HG02763 (cell line): ENCODE measurements around the gene SORBS2.

Source experiments
- ATAC-seq: cut with Tn5 transposase; IDR thresholded peaks from one replicate; pipeline ENCODE4 v1.9.1; 2021; ENCODE audit warnings: mild to moderate bottlenecking, moderate library complexity; ENCODE audit not compliant: unreplicated experiment

The SORBS2 gene

DNA sequence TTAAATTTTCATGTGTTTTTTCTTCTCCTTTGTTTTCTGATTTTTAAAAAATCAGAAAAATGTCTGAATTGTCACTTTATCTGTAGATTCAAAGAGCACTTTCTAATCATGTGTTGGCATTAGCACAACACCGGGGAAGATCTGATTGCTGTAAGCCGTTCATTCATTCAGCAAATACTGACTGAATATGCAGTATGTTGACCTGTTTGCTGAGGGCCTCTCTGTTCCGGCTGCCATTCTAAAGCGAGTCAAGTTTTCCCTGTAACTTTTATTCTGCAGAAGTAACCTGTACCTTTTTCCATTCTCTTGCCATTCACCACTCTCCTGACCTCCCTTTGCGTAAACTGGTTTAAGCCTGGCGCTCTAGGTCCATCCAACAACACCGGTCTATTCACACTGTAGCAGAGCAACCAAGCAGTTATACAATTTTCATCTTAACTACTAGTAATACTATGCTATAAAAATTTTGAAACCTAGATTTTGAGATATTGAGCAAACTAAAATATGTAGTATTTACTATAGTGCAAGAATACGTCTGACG is 6.7 kb downstream of the SORBS2 start:
- ATAC-seq = no peak

DNA sequence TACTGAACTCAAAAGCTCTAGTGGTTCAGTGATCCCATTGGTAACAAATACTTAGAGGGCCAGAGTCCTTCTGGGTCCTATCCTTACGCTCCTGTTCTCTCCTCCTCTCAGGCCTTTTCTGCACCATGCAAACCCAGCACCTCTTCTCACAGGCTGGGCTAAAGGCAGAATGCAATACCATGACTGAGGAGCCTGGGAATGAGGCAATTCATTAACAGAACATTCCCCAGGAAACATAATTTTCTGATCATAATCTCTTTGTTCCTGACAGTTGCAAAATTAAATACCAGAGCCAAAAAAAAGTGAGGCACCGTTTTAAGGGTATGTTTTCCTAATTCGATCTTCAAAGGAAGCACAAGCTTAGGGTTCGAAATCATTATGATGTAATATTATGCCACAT is 9.0 kb downstream of the SORBS2 start:
- ATAC-seq = no peak

DNA sequence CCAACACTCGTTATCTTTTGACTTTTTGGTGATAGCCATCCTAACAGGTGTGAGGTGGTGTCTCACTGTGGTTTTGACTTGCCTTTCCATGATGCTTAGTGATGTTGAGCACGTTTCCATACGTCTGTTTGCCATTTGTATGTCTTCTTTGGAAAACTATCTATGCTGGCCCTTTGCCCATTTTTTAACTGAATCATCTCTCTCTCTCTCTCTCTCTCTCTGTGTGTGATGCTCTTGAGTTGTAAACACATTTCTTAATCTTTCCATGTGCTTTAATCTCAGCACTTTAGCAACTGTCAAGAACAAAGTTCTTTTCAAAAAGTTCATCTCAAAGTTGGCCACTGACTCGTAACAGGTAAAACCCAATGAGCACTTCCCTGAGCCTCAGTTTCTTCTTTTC is 10.5 kb downstream of the SORBS2 start:
- no peak for ATAC-seq

DNA sequence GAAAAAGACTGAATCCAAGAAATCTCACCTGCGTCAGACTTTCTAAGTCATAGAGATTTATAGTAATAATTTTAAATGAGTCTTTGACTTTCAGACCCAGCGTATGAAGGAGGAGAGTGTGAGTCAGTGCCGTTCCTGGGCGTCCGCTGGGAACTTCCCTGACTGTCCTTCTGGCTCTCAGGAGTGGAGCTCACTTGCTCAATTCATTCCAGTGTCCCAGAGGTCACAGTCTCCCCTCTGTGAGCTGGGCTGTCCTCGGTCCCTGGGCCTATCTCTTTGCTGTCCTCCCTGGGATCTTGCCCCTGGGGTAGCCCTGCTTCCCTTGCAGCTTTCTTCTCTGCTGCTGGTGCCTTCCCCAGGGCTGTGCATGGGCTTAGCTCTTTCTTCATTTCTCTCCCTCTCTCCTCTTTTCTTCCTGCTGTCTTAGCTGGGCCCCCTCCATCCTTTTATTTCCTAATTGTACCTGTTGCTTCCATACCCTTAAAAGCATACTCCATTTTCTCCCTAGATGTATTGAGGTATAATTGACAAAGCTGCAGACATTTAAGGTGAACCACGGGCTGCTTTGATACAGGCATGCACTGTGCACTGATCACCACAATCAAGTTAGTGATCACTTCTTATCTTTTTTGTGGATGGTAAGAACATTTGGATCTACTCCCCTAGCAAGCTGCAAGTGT is 11.6 kb downstream of the SORBS2 start:
- no peak for ATAC-seq

DNA sequence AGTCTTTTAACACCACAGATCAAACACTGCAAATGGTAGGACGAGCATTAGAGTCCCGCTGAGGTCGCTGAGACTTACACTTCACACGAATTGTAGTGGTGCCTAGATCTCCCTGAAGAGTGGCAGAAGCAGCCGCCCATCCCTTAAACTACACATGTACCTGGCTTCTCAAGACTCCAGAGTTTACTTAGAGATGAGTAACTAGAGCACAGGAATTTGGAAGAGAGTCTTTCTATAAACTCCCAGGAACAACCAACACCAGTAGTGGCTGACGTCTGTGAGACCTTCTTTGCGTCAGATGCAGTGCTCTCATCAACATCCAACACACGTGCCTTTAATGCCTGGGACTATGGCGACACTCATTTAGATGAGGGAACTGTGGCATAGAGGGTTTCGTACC is 12.6 kb downstream of the SORBS2 start:
- no peak for ATAC-seq

DNA sequence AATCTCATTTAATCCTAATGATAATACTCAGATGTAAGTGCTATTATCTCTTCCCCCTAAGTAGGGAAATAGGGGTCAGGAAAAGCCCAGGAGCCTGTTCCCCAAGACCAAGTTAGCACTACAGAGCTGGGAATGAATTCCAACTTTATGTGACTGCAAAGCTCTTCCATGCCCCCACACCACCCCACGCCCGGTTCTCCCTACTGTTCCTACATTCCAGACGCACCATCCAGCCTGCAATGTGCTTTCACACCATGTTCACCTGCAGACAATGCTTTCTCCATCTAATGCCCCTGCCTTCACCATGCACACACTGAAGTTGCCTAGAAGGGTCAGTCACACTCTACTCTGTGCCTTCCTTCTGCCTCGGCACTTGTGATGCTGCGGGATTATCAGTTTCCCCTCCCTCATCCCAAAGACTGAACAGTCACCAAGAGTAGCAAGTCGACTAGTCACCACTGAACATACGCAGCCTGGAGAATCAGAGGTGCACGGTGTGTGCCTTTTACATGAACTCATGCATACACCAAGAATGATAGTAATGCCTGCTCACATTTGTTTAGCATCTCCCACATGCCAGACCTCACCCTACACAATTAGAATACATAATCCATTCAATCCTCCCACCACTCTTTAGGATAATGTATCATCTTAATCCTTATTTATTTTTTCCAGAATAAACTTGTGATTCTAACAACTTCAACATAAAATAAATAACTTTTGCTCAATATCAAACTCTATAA is 14.2 kb downstream of the SORBS2 start:
- no peak for ATAC-seq

DNA sequence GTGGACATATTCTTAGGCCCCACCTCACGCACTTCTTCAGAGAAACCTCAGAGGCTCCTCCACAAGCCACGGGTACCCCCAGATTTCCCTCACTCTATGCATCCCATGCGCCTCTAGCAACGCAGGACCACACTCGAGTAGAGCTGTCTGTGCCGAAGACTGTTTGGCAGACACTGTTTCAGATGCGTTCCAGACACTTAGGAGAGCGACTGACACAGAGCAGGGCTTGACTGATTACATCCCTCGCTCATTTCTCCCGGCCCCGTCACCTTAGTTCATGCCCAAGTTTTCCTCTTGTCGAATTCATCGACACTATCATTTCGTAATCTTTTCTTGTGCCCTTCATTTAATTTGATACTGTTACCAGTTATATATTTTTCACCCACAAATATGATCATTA is 15.0 kb downstream of the SORBS2 start:
- no peak for ATAC-seq

DNA sequence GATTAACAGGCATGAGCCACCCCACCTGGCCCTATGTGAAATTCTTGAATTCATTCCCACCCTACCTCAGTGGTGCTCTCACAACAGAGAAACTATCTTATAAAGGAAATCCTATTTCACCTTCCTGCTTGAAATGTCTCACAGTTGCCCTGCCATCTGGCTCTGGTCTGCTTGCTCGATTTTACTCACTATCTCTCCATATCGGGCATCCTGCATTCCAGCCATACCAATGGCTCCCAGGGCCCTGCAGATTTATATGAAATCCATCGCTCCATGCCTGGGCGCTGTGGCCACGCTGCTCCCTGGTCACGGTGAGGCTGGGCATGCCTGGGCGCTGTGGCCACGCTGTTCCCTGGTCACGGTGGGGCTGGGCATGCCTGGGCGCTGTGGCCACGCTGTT is 15.8 kb downstream of the SORBS2 start:
- ATAC-seq = no peak

DNA sequence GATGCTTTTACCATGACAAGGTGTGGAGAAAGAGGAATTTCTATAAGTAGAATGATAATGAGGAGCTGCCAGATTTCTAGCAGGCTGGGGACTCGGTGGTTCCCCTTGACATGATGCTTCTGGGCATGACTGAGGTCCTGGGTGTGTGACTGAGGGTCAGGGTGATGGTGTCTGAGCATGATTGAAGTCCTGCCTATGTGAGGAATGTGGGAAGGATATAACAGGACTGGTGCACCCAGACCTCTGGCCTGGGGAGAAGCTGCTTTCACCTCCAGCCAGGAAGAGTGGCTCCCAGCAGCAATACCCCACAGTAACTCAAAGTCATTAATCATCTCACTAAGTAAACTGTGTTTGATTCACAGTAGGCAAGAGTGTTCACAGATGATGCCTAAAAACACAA is 17.4 kb downstream of the SORBS2 start:
- ATAC-seq = no peak

DNA sequence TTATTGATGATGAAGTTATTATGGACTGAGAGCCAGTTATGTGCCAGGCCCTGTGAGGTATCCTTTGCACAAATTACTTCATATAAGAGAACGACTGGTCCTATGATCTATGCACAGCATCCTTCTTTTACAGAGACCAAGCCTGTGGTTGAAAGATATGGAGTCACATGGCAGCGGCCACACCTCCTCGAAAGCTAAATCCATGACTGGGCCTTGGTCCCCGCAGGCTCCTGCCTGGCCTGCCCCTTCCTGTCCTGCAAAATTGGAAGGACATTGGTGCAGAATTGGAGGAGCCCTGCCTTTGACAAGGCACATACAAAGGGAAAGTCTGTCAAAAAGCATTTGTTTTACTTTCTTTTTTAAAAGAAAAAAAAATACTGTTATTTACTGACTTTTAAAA is 18.3 kb downstream of the SORBS2 start:
- ATAC-seq = no peak

DNA sequence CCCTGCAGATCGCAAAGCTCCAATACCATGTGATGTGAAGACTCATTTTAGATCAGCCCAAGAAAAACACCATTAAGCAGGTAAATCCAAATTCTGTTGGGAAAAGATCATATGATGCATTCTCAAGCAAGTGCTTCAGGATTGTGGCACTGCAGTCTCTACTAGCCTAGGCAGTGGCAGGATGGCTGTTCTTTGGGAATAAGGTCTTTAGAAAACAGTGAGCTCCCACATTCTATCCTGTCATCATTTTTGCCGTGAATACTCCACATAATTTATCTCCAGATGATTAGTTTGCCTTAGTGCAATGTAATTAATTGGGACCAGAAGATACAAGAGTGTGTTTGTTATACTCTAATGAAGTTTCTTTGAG is 18.9 kb downstream of the SORBS2 start:
- no peak for ATAC-seq

DNA sequence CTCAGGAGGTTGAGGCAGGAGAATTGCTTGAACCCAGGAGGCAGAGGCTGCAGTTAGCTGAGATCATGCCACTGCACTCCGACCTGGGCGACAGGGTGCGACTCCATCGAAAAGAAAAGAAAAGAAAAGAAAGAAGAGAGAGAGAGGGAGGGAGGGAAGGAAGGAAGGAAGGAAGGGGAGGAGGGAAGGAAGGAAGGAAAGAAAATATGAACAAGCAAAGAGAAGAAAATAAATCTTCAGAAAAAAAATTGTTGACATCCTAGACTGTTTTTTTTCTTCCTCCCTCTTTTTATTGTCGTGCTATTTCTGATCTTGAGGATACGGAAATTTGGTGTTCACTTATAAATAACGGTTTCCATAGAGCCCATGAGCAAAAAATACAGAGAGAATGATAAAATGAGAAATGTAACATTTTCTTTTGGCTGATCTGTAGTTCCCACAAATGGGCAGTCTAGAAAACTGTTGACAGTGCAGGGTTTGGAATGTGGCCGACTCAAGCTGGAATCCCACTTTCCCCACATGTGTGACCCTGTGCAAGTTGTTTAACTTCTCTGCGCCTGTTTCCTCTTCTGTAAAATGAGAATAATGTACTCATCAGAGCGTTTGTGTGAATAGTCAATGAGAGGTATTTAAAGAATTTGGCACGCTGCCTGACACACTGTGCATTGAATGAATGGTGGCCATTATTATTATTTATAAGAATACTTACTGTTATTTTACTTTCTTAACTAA is 19.4 kb downstream of the SORBS2 start:
- ATAC-seq = no peak

DNA sequence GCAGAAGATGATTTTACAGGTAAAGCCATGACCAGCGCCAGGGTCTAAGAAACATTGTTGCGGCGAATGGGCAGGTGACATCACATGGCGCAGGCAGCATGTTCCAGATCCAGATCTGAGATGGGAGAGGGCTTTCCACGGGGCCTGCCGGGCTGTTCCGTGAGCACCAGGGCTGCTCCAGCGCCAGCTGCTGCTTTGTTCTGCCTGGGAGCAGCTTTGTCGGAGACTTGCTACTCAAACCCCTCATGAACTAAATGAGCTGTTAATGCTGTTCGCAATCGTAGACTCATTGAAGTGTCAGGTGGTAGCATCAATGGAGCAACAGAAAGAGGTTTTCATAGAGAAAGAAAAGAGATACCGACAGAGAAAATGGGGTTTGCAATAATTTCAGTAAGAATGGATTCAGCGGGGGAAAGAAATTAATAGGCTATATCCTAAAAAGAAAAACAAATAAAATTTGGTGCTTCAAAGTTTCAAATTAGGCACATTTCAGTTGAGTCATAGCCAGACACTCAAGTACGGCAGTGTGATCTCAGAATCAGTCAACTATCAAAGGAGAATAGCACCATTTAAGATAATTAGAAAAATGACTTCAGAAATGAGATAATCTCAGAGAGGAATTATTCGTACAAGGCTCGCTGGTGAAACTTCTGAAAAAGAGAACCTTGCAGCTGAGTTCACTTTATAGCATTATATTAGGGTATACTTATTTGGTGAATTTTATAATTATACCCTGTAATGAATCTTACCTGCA is 23.9 kb downstream of the SORBS2 start:
- no peak for ATAC-seq

DNA sequence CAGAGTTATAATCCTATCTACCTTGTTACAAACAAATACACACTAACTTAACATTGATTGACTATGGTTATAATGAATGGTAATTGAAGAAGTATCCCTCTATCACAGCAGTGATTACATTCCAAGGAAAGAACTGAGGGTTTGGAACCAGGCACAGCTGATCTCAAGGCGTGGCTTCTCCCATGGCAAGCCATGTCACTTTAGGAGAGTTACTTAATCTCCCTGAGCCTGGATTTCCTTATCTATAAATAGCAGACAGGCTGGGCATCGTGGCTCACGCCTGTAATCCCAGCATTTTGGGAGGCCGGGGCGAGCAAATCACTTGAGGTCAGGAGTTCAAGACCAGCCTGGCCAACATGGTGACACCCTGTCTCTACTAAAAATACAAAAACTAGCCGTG is 25.6 kb downstream of the SORBS2 start:
- ATAC-seq = no peak

DNA sequence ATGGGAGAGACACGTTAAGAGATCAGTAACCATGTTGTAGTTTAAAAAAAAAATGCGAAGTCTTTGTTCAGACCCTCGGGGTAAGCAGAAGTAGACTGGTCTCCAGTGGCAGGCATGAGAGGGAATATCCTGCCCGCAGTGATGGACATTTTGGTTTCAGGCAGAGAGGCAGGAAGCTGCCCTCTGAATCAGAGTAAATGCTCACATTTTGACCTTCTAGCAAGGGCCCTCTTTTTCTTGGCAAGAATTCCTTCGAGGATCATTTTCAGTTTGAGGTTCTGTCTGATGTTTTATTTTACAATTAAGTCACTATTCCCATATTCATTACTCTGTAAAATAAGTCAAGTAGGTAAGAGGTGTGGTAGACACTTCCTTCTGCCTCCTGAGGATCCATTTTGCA is 28.4 kb downstream of the SORBS2 start:
- no peak for ATAC-seq

DNA sequence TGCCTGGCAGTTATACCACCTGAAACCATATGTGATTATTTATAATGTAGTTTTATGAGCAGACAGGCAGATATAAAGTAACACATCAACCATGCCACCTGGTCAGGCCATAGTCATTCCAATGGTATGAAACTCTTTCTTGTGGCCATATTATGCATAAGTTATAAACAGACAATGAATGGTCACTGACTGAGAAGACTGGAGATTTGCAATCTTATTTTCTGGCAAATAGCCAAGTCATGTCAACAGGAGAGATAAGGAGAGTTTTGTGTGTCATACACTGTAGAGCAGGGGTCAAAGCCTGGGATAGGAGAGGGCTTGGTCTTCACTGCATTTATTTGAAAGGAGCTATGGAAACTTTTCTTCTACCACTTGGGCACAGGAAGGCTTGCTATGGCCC is 29.5 kb downstream of the SORBS2 start:
- no peak for ATAC-seq

DNA sequence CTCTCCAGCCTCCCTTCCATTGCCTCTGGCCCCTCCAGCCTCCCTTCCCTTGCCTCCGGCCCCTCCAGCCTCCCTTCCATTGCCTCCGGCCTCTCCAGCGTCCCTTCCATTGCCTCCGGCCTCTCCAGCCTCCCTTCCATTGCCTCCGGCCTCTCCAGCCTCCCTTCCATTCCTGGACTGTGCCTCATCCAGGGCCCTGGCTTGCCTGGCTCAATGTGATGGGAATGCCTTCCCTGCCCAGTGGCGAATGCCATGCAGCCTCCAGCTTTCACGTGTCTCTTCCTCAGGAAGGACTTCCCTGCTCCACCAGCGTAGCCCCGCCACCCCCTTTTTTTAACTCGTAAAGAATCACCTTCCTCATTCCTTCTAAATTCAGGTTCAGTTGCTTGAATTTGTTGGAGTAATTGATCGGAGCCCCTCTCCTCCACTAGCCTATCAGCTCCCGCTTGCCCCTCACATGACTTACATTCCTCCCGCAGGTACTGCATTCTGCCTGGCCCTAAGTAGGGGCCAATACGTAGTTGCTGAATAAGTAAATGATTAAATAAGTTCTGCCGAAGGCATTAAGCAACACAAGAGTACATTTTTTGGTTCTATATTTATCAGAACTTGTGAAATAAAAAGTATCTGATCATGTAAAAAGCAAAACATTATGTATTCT is 30.3 kb downstream of the SORBS2 start:
- ATAC-seq = no peak

DNA sequence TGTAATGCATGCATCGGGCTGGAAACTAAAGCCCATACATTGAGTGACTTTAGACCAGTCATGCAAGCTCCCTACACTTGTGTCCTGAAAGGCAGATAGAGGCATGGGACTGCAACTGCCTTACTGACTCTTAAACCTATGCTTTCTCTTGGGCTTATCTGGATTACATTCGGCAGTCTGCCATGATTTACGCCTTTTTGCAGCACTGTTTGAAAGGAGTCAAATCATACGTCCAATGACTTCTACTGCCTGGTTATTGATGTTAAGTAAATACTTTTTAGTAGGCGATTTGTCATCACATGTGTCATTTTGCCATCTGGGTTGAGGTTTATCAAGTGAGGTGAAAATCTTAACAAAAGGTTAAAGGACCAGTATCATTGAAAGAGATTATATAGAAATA is 31.5 kb downstream of the SORBS2 start:
- no peak for ATAC-seq

DNA sequence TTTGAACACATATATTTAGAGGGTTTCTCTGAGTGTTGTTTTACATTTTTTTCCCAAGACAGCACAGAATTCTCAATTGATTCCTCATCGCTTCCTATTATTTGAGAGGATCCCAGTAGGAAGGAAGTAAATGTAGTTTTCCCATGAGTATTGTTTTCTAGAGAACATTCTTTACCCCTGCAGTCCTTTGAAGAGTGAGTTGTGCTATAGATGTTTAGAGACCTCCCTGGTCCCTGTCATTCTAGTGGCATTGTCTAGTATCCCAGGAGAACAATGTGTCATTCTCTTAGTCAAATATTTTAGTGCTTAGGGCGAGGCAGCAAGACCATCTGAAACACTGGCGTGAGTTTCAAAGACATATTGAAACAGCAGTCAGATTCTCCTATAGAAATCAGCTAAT is 32.5 kb downstream of the SORBS2 start:
- no peak for ATAC-seq

DNA sequence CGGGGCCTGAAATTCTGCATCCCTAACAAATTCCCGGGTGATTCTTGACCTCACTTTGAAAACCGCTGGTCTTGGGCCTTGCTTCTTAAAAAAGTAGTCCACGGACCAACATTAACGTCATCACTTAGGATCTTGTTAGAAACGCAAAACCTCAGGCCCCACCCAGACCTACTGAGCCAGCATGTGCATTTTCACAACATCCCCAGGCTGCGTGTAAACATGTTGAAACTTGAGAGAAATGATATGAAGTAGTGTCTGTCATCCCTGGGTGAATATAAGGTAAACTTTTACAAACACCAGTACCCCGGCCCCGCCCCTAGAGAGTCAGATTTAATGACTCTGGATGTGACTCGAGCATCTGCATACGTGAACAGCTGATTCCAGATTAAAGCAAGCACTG is 33.7 kb downstream of the SORBS2 start:
- ATAC-seq = no peak
